Kidney epithelial cell (primary cell): Measurements from ENCODE around the gene BARHL1. TPM values are rescaled to one million over a fixed set of nuclear protein-coding genes. Genes with fewer than 3 reads are reported as not detected.

Experiments
- DNase-seq: peaks from one replicate; pipeline ENCODE4 v3.0.0-alpha.2; 2010; ENCODE audit warnings: low read depth
- H3K27me3 ChIP-seq: 2 replicates; pipeline ENCODE4 v1.6.0; 2011; ENCODE audit warnings: low read length; ENCODE audit not compliant: control insufficient read depth, insufficient read depth
- H3K36me3 ChIP-seq: 2 replicates; pipeline ENCODE4 v1.5.1; 2011; ENCODE audit warnings: low read length; ENCODE audit not compliant: control insufficient read depth, insufficient read depth
- H3K4me3 ChIP-seq: 2 replicates; pipeline ENCODE4 v1.5.1; 2011; ENCODE audit warnings: low read depth, mild to moderate bottlenecking, control low read depth, low read length
- total RNA-seq: library from RNA; depleted of rRNA; stranded (reverse); fragments of >200 nt; gene quantifications from 2 replicates; pipeline ENCODE4 v1.2.3, GENCODE V29; 2015
- TF ChIP-seq, protein P1 (sequence below): IDR thresholded peaks from 2 replicates; pipeline ENCODE4 v1.5.1; 2011; ENCODE audit warnings: mild to moderate bottlenecking, moderate library complexity, low read length, control low read depth, inconsistent platforms; ENCODE audit not compliant: insufficient read depth, poor library complexity, severe bottlenecking

BARHL1 gene
- total RNA-seq, 1 donor from 2014 or later = not detected

DNA sequence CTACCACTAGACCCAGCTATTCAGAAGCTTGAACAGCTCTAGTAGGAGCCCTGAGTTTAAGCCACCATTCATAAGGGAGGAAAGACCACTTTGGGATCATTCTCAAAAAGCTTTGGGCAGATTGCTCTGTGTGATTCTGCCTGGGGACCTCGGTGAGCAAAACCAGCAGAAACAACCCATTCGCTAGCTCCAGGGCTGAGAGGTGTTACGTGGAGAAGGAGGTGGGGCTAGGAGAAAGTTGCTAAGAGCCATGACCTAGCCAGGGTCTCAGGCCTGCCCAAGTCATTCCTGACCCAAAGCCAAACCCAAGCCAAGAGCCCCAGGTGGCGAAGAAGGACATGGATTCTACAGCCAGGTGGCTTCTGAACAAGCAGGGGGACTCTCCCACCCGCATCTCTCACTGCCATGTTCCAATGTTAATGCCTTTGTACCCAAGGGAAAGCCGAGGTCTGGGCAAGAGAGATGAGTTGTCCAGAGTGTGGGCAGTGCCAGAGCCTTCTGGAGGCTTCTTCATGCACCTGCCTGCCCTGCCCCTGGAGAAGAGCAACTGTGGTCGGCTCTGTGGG is 4.0 kb upstream of the BARHL1 start:
- no peak overlapping the region for H3K4me3 ChIP-seq
- H3K36me3 ChIP-seq = no peaks in the 10 kb centered on the region
- TF ChIP-seq, protein P1, sequence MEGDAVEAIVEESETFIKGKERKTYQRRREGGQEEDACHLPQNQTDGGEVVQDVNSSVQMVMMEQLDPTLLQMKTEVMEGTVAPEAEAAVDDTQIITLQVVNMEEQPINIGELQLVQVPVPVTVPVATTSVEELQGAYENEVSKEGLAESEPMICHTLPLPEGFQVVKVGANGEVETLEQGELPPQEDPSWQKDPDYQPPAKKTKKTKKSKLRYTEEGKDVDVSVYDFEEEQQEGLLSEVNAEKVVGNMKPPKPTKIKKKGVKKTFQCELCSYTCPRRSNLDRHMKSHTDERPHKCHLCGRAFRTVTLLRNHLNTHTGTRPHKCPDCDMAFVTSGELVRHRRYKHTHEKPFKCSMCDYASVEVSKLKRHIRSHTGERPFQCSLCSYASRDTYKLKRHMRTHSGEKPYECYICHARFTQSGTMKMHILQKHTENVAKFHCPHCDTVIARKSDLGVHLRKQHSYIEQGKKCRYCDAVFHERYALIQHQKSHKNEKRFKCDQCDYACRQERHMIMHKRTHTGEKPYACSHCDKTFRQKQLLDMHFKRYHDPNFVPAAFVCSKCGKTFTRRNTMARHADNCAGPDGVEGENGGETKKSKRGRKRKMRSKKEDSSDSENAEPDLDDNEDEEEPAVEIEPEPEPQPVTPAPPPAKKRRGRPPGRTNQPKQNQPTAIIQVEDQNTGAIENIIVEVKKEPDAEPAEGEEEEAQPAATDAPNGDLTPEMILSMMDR = no peak
- H3K27me3 ChIP-seq = peaks cover 76% of the 10 kb centered on the region
- no peak for DNase-seq

DNA sequence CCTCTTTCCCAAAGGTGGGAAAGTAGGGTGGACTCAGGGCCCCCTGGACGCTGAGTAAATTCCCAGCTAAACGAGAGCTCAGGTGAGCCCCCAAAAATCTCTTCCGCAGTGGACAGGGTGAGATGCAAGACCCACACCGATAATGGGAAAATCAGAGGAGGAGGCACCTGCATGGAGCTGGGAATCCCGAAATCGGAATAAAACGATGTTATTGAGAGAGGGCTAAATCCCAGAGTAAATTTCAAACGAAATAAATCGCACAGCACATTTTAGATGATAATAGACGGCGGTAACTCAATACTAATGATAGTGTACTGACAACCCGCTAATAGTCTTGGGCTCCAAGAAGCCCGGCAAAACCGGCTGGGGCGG is 3.0 kb upstream of the BARHL1 start:
- TF ChIP-seq, protein P1 = no peak
- peaks cover 84% of the 10 kb centered on the region for H3K27me3 ChIP-seq
- no peak overlapping the region for H3K4me3 ChIP-seq
- no peak for DNase-seq
- no peaks in the 10 kb centered on the region for H3K36me3 ChIP-seq

DNA sequence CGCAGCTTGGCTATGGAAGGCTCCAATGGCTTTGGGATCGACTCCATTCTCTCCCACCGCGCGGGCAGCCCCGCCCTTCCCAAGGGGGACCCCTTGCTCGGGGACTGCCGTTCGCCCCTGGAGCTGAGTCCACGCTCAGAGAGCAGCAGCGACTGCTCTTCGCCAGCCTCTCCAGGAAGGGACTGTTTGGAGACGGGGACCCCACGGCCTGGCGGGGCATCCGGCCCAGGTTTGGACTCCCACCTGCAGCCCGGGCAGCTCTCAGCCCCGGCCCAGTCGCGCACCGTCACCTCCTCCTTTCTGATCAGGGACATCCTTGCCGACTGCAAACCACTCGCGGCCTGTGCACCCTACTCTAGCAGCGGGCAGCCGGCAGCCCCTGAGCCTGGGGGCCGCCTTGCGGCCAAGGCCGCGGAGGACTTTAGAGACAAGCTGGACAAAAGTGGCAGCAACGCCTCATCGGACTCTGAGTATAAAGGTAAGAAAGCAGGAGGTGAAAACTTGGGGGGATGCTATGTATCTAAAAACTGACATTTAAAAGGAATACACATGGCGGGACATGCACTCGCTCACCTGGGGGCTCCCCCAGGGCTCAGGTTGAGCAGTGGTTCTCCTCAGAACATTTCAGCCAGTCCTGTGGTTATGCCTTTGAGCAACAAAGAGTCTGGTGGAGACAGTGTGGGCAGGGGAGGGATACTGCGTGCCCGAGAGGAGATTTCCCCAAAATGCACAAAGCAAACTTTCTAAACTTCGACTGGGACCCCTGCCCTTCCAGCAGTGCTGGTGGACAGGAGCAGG is 579 bp downstream of the BARHL1 start:
- TF ChIP-seq, protein P1 = no peak
- H3K27me3 ChIP-seq = peaks cover 97% of the 10 kb centered on the region

GRCh38 chr9:132583584-132584304 is 1.3 kb downstream of the BARHL1 start:
- Histone ChIP-seq H3K36me3 (no peaks in the 10 kb centered on the region), H3K27me3 (peaks cover 99% of the 10 kb centered on the region), H3K4me3 (no peak overlapping the region)
- DNase-seq = no peak
- TF ChIP-seq, protein P1 = no peak

More for the DNA sequence above, 579 bp downstream of the BARHL1 start:
- Histone ChIP-seq H3K36me3 (no peaks in the 10 kb centered on the region), H3K4me3 (no peak overlapping the region)
- DNase-seq = no peak

DNA sequence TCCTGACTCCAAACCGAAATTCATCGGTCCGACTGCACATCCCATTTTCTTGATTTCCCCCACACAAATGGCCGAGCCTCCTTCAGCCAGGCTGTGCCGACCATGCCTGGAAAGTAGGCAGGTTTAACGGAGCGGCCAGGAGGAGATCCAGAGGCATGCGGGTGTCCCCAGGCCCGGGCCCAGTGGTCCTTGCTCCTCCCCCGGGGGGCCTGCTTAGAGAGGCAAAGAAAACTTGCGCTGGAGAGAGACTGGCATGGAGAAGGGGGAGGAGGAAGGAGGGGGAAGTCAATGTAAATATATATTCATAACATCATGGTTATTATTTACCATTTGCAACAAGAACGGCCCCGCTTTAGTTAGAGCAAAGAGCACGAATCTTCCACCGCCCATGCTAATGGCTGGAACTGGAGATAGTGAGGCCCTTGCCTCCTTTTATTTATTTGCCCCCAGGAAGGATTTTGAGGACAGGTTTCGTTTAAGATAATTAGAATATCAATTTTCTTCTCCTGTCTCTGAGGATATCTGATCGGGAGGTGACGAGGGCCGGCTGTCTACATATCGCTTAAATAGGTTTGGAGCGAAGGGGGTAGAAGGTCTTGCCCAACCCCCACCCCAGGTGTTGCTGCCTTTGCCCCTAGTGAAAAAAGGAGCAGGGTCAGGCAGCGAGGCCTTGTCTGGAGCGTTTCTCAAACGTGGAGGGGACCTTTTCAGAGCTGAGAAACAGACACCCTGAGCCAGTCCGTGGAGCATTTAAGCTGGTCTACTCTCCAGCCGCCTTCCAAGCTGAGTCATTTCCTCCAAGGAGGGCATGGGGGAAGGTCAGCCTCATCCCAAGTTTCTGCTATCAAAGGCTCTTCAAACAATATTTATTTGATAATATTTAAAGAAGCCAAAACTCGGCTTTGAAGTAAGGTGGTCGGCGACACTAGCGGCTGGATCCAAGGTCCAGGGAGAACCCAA is 2.5 kb downstream of the BARHL1 start:
- DNase-seq = no peak
- H3K27me3 ChIP-seq = peaks cover 99% of the 10 kb centered on the region

More for the DNA sequence above, 2.5 kb downstream of the BARHL1 start:
- TF ChIP-seq, protein P1 = no peak
- no peak overlapping the region for H3K4me3 ChIP-seq
- no peaks in the 10 kb centered on the region for H3K36me3 ChIP-seq
